Lower lobe of right lung (tissue), 2 donors: ENCODE measurements around the gene SMS. TPM values are rescaled to one million over a fixed set of nuclear protein-coding genes. Genes with fewer than 3 reads are reported as not detected.

Source experiments
- ATAC-seq, 2 donors: fragments of 200-7000 bp; cut with Tn5 transposase; one replicate each; pipeline ENCODE4 v1.9.1; 2020 to 2022; ENCODE audit warnings: mild to moderate bottlenecking in 2 of 2, moderate library complexity in 2 of 2
- DNase-seq: peaks from one replicate; pipeline ENCODE4 v3.0.0-alpha.2; 2020
- H3K27ac ChIP-seq: fragments of 200-600 bp; one replicate; pipeline ENCODE4 v1.8.0; 2022
- H3K27me3 ChIP-seq: fragments of 200-600 bp; one replicate; pipeline ENCODE4 v1.8.0; 2022; ENCODE audit warnings: low read depth
- H3K36me3 ChIP-seq: fragments of 200-600 bp; one replicate; pipeline ENCODE4 v1.8.0; 2022; ENCODE audit warnings: mild to moderate bottlenecking
- H3K4me1 ChIP-seq: fragments of 200-600 bp; one replicate; pipeline ENCODE4 v1.8.0; 2022
- H3K4me3 ChIP-seq: fragments of 200-600 bp; one replicate; pipeline ENCODE4 v1.8.0; 2022; ENCODE audit warnings: mild to moderate bottlenecking
- H3K9me3 ChIP-seq: fragments of 200-600 bp; one replicate; pipeline ENCODE4 v1.8.0; 2022
- intact Hi-C: fragments of 100-400 bp; cut with DNase I; formaldehyde crosslinking; loops from one replicate; pipeline ENCODE4 v1.11.0; 2022
- total RNA-seq: library from RNA; stranded (reverse); fragmentation: NEBNext Ultra II Directional; extraction: Animal tissue kit (Norgen Biotek cat#: 25700); gene quantifications from one replicate; pipeline ENCODE4 v1.2.1, GENCODE V29; 2021
- TF ChIP-seq, protein P1 (sequence below): fragments of 200-600 bp; IDR thresholded peaks from one replicate; pipeline ENCODE4 v1.8.0; 2022; ENCODE audit warnings: antibody characterized with exemption, mild to moderate bottlenecking
- donor health status: DM: no; HTN: yes; CAD: no; lungs with severe emphysema.

SMS gene
- total RNA-seq, 1 donor from 2014 or later = 53.7 TPM

DNA sequence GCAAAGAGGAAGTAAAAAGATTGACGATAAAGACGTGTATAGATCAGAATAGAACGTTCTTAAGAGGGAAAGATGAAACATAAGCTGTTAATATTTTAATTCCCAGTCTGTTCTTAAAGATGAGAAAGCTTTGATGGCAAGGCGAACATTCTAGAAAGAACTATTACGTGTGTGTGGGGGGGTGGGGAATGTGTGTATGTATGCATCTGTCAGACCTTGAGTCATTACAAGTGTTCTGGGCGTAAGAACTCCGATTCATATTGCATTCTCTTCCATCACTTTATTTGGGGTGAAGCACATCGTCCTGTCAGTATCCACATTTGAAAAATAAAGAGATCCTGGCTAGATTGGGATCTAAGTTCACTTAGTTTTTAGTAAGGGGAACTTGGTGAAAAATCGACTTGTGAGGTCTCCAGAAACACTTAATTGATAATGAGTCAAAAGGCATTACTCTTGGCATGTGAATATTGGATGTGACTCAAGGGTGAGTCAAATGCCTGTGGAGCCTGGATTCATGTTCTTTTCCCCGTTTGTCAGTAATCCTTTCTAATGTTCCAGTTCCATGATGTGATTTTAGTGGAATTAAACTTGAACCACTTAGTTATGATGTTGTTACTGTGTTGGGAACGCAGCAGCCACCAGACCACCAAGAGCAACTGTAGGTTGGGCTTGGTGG, 3.1 kb downstream of the SMS start:
- H3K27me3 ChIP-seq = no peaks in the 10 kb centered on the region
- no peaks in the 10 kb centered on the region for H3K9me3 ChIP-seq
- no peak overlapping the region for H3K4me3 ChIP-seq
- intact Hi-C loops = no loop called here
- peaks cover 15% of the 10 kb centered on the region for H3K4me1 ChIP-seq
- no peak for ATAC-seq
- no peak overlapping the region for H3K27ac ChIP-seq
- TF ChIP-seq, protein P1, sequence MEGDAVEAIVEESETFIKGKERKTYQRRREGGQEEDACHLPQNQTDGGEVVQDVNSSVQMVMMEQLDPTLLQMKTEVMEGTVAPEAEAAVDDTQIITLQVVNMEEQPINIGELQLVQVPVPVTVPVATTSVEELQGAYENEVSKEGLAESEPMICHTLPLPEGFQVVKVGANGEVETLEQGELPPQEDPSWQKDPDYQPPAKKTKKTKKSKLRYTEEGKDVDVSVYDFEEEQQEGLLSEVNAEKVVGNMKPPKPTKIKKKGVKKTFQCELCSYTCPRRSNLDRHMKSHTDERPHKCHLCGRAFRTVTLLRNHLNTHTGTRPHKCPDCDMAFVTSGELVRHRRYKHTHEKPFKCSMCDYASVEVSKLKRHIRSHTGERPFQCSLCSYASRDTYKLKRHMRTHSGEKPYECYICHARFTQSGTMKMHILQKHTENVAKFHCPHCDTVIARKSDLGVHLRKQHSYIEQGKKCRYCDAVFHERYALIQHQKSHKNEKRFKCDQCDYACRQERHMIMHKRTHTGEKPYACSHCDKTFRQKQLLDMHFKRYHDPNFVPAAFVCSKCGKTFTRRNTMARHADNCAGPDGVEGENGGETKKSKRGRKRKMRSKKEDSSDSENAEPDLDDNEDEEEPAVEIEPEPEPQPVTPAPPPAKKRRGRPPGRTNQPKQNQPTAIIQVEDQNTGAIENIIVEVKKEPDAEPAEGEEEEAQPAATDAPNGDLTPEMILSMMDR = no peak
- no peak for DNase-seq
- no peaks in the 10 kb centered on the region for H3K36me3 ChIP-seq

GRCh38 chrX:21944136-21944615, 3.7 kb downstream of the SMS start:
- Histone ChIP-seq H3K9me3 (no peaks in the 10 kb centered on the region), H3K4me1 (peaks cover 15% of the 10 kb centered on the region), H3K27ac (no peak overlapping the region), H3K4me3 (no peak overlapping the region), H3K36me3 (no peaks in the 10 kb centered on the region), H3K27me3 (no peaks in the 10 kb centered on the region)
- no peak for DNase-seq
- TF ChIP-seq, protein P1 = no peak
- intact Hi-C loops = no loop called here
- ATAC-seq = no peak

DNA sequence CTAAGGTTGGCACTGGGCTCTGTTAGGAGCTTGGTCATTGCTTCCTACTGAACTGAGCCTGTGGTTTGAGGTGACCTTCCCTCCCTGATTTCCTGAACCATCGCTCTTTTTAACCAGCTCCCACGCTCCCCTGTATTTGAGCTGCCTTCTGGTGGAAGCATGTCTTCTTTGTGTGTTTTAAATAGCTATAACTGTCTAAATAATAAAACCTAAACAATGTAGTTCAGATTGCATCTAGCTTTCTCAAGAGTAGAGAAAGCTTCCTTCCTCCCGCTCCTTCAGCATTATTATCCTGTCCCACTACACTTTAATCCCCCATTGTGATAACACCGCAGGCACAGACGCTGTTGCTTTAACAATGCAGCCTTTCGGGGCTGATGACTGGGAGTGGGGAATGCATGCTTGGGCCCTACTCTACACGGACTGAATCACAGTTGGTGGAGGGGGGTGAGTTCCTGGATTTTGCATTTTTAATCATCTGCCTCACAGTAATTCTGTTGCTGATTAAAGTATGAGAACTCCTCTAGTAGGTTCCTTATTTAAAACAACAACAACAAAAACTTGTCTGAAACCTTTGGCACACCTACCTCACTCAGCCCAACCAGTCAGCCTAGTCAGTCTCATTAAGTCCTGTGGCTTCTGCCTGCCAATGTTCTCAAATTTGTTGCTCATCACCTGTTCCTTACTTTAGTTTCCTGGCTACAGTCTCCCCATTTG, 6.6 kb downstream of the SMS start:
- Histone ChIP-seq H3K27me3 (no peaks in the 10 kb centered on the region), H3K36me3 (no peaks in the 10 kb centered on the region), H3K9me3 (no peaks in the 10 kb centered on the region), H3K27ac (no peak overlapping the region), H3K4me1 (peaks cover 15% of the 10 kb centered on the region), H3K4me3 (no peak overlapping the region)
- TF ChIP-seq, protein P1 = no peak
- intact Hi-C loops = no loop called here
- ATAC-seq (peak in 1 of 2 donors; percentile 39), DNase-seq (no peak)

- TF ChIP-seq, protein P1 = no peak
- H3K4me1 ChIP-seq = peaks cover 15% of the 10 kb centered on the region
- H3K27ac ChIP-seq = no peak overlapping the region
- DNase-seq (no peak), ATAC-seq (no peak)
- no peaks in the 10 kb centered on the region for H3K27me3 ChIP-seq
- H3K36me3 ChIP-seq = no peaks in the 10 kb centered on the region
- no peaks in the 10 kb centered on the region for H3K9me3 ChIP-seq
- no peak overlapping the region for H3K4me3 ChIP-seq
- intact Hi-C loops = no loop called here
Measured at GRCh38 chrX:21947671-21948070, 7.2 kb downstream of the SMS start.

DNA sequence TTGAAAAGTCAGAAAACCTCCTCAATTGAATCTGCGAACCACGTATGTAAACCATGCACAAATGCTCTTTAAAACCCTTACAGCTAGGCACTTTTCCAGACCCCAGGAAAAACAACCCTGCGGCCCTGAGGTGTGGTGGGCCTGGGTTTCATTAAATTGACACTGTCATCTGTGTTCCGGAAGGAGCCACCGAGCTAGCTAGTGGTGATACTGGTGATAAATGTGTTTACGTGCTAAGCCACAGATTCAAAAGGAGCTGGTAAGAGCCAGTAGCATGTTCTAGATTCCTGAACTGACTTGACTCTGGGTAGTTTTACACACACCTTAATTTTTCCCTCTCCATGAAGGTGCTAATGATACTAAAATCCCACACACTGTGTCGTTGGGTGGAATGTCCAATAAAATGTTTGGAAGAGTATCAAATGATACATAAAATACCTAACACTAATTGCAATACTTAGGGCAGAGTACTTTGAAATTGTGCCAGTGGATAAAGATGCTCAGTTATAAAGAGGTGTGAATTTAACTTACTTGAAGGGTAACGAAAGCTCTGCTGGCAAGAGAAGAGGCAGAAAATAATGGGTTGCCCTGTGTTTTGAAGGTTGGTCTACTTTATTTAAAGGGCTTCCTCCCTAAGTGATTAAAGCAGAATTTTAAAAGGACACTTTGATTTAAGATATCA, 8.5 kb downstream of the SMS start:
- TF ChIP-seq, protein P1 = no peak
- Histone ChIP-seq H3K27me3 (no peaks in the 10 kb centered on the region), H3K27ac (no peak overlapping the region), H3K36me3 (no peaks in the 10 kb centered on the region), H3K4me1 (peaks cover 15% of the 10 kb centered on the region), H3K4me3 (no peak overlapping the region), H3K9me3 (no peaks in the 10 kb centered on the region)
- ATAC-seq (no peak), DNase-seq (no peak)
- intact Hi-C loops = no loop called here
